Trophoblast cell (in vitro differentiated cells and primary cell): ENCODE results near the gene MME.

ENCODE experiments used
- DNase-seq, 2 donors: peaks; one replicate each; pipeline ENCODE4 v3.0.0-alpha.2; 2016
- H2AFZ ChIP-seq: 2 replicates; pipeline ENCODE4 v1.6.1; 2013; ENCODE audit warnings: low read length, moderate library complexity, mild to moderate bottlenecking; ENCODE audit not compliant: insufficient read depth, poor library complexity
- H2AK5ac ChIP-seq: 2 replicates; pipeline ENCODE4 v1.6.1; 2013; ENCODE audit warnings: mild to moderate bottlenecking, low read length
- H2BK120ac ChIP-seq: 2 replicates; pipeline ENCODE4 v1.6.1; 2013; ENCODE audit warnings: low read length, mild to moderate bottlenecking, moderate library complexity; ENCODE audit not compliant: insufficient read depth, poor library complexity
- H2BK12ac ChIP-seq: 2 replicates; pipeline ENCODE4 v1.6.1; 2013; ENCODE audit warnings: mild to moderate bottlenecking, low read length, moderate library complexity
- H2BK5ac ChIP-seq: 2 replicates; pipeline ENCODE4 v1.6.1; 2013; ENCODE audit warnings: low read length, low read depth, moderate library complexity, mild to moderate bottlenecking; ENCODE audit not compliant: poor library complexity
- H3K14ac ChIP-seq: 2 replicates; pipeline ENCODE4 v1.6.1; 2013; ENCODE audit warnings: mild to moderate bottlenecking, low read length
- H3K18ac ChIP-seq: 2 replicates; pipeline ENCODE4 v1.6.1; 2013; ENCODE audit warnings: mild to moderate bottlenecking, low read length
- H3K23ac ChIP-seq: 2 replicates; pipeline ENCODE4 v1.6.1; 2013; ENCODE audit warnings: low read length
- H3K27ac ChIP-seq: 2 replicates; pipeline ENCODE4 v1.5.1; 2013; ENCODE audit warnings: low read depth, mild to moderate bottlenecking, inconsistent platforms, low read length, moderate library complexity
- H3K27me3 ChIP-seq: 2 replicates; pipeline ENCODE4 v1.6.1; 2013; ENCODE audit warnings: inconsistent platforms, mild to moderate bottlenecking, low read length, moderate library complexity; ENCODE audit not compliant: insufficient read depth
- H3K36me3 ChIP-seq, 2 experiments: 1 replicate in 1 of 2; 2 replicates in 1 of 2; pipeline ENCODE4 v1.6.1; 2013; ENCODE audit warnings: low read length in 2 of 2, mild to moderate bottlenecking in 2 of 2, moderate library complexity in 1 of 2; ENCODE audit not compliant: insufficient read depth in 2 of 2, control insufficient read depth in 1 of 2
- H3K4ac ChIP-seq: 2 replicates; pipeline ENCODE4 v1.6.1; 2013; ENCODE audit warnings: low read depth, mild to moderate bottlenecking, low read length, moderate library complexity
- H3K4me1 ChIP-seq, 2 experiments: 1 replicate in 1 of 2; 2 replicates in 1 of 2; pipeline ENCODE4 v1.6.1; 2013; ENCODE audit warnings: low read length in 2 of 2, mild to moderate bottlenecking in 2 of 2, moderate library complexity in 1 of 2; ENCODE audit not compliant: insufficient read depth in 2 of 2, control insufficient read depth in 1 of 2
- H3K4me2 ChIP-seq: 2 replicates; pipeline ENCODE4 v1.6.1; 2013; ENCODE audit warnings: inconsistent platforms, mild to moderate bottlenecking, low read length, moderate library complexity
- H3K4me3 ChIP-seq: 2 replicates; pipeline ENCODE4 v1.5.1; 2013; ENCODE audit warnings: mild to moderate bottlenecking, low read depth, low read length, inconsistent platforms
- H3K79me1 ChIP-seq: one replicate; pipeline ENCODE4 v1.6.1; 2013; ENCODE audit warnings: low read length
- H3K79me2 ChIP-seq: 2 replicates; pipeline ENCODE4 v1.6.1; 2013; ENCODE audit warnings: low read length, mild to moderate bottlenecking; ENCODE audit not compliant: control insufficient read depth, insufficient read depth, poor library complexity
- H3K9ac ChIP-seq: 2 replicates; pipeline ENCODE4 v1.6.1; 2013; ENCODE audit warnings: mild to moderate bottlenecking, low read length
- H3K9me3 ChIP-seq: 2 replicates; pipeline ENCODE4 v1.6.1; 2013; ENCODE audit warnings: low read depth, mild to moderate bottlenecking, control low read depth, inconsistent platforms, low read length; ENCODE audit not compliant: insufficient read depth
- H4K12ac ChIP-seq: 2 replicates; pipeline ENCODE4 v1.6.1; 2013; ENCODE audit warnings: low read depth, mild to moderate bottlenecking, low read length, moderate library complexity
- H4K8ac ChIP-seq: 2 replicates; pipeline ENCODE4 v1.6.1; 2013; ENCODE audit warnings: low read depth, mild to moderate bottlenecking, low read length, moderate library complexity
- H4K91ac ChIP-seq: one replicate; pipeline ENCODE4 v1.6.1; 2013; ENCODE audit warnings: low read depth, mild to moderate bottlenecking, low read length, moderate library complexity
- WGBS: extraction: QIAGEN DNeasy Blood & Tissue Kit; methylation state at CpG from one replicate; pipeline ENCODE4 v1.1.7; 2013; ENCODE audit warnings: missing lambda C conversion rate; ENCODE audit not compliant: insufficient read length, insufficient coverage; ENCODE audit errors: extremely low coverage; 5-methylcytosine and 5-hydroxymethylcytosine counted together

Gene MME

GRCh38 chr3:155064920-155065319, 15.2 kb upstream of the MME start:
- Histone ChIP-seq H3K27me3 (no peaks in the 10 kb centered on the region), H2BK120ac (no peak overlapping the region), H3K4me2 (no peak overlapping the region), H4K8ac (no peak overlapping the region), H2AK5ac (no peak overlapping the region), H3K9ac (no peak overlapping the region), H3K18ac (no peak overlapping the region), H4K91ac (no peak overlapping the region), H3K36me3 (no peaks in the 10 kb centered on the region), H2BK5ac (no peak overlapping the region), H4K12ac (no peak overlapping the region), H3K4me3 (no peak overlapping the region), H3K4ac (no peak overlapping the region), H2BK12ac (no peak overlapping the region), H3K14ac (no peak overlapping the region), H3K27ac (no peak overlapping the region), H3K79me2 (no peaks in the 10 kb centered on the region), H2AFZ (no peak overlapping the region), H3K79me1 (no peaks in the 10 kb centered on the region), H3K9me3 (no peaks in the 10 kb centered on the region), H3K4me1 (peaks cover 0 to 2% of the 10 kb centered on the region in 2 experiments), H3K23ac (no peak overlapping the region)
- no peak for DNase-seq
- no CpG with 5 or more reads among the region's 1 CpG for WGBS

DNA sequence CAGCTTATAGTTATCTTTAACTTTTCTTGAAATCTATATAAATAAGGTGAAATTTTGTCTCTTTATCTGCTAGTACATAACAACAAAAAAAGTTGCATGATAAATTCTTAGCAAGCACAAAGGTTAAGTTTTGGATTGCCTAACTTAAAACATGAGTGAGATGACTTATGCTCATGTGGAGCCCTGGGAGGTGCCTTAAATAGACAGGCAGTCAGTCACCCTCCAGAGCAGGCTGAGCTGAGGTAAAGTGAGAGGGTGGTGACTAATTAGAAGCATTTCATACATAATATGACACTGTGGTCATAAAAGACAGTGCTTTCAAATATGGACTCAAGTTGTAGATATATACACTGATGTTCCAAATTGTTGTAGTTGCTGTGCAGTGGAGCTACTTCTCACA, 14.6 kb upstream of the MME start:
- Histone ChIP-seq H4K8ac (no peak overlapping the region), H3K18ac (no peak overlapping the region), H2BK12ac (no peak overlapping the region), H2BK120ac (no peak overlapping the region), H3K4ac (no peak overlapping the region), H3K36me3 (no peaks in the 10 kb centered on the region), H3K9me3 (no peaks in the 10 kb centered on the region), H3K14ac (no peak overlapping the region), H3K27me3 (no peaks in the 10 kb centered on the region), H3K79me1 (no peaks in the 10 kb centered on the region), H3K9ac (no peak overlapping the region), H3K27ac (no peak overlapping the region), H3K4me2 (no peak overlapping the region), H2AFZ (no peak overlapping the region), H3K4me3 (no peak overlapping the region), H2AK5ac (no peak overlapping the region), H4K91ac (no peak overlapping the region), H3K23ac (no peak overlapping the region), H4K12ac (no peak overlapping the region), H3K79me2 (no peaks in the 10 kb centered on the region), H3K4me1 (peaks cover 0 to 2% of the 10 kb centered on the region in 2 experiments), H2BK5ac (no peak overlapping the region)
- peak; percentile 86 to 93 for DNase-seq

GRCh38 chr3:155069729-155070128, 10.4 kb upstream of the MME start:
- H3K36me3 ChIP-seq = no peaks in the 10 kb centered on the region
- no peaks in the 10 kb centered on the region for H3K79me1 ChIP-seq
- no peaks in the 10 kb centered on the region for H3K79me2 ChIP-seq
- peak overlapping the region; percentile 17 for H2BK120ac ChIP-seq
- no peak for DNase-seq
- no peak overlapping the region for H3K23ac ChIP-seq
- no peak overlapping the region for H3K14ac ChIP-seq
- H2AK5ac ChIP-seq = no peak overlapping the region
- no peak overlapping the region for H3K4me3 ChIP-seq
- no peaks in the 10 kb centered on the region for H3K27me3 ChIP-seq
- no peak overlapping the region for H4K91ac ChIP-seq
- H3K4ac ChIP-seq = no peak overlapping the region
- H4K8ac ChIP-seq = no peak overlapping the region
- no peak overlapping the region for H3K27ac ChIP-seq
- no peak overlapping the region for H2BK5ac ChIP-seq
- no peak overlapping the region for H3K4me2 ChIP-seq
- H2AFZ ChIP-seq = no peak overlapping the region
- no peak overlapping the region for H2BK12ac ChIP-seq
- H3K9ac ChIP-seq = no peak overlapping the region
- H3K4me1 ChIP-seq = peaks cover 4 to 7% of the 10 kb centered on the region in 2 experiments
- no CpG with 5 or more reads among the region's 3 CpGs for WGBS
- H3K18ac ChIP-seq = no peak overlapping the region
- H3K9me3 ChIP-seq = no peaks in the 10 kb centered on the region
- H4K12ac ChIP-seq = no peak overlapping the region

DNA sequence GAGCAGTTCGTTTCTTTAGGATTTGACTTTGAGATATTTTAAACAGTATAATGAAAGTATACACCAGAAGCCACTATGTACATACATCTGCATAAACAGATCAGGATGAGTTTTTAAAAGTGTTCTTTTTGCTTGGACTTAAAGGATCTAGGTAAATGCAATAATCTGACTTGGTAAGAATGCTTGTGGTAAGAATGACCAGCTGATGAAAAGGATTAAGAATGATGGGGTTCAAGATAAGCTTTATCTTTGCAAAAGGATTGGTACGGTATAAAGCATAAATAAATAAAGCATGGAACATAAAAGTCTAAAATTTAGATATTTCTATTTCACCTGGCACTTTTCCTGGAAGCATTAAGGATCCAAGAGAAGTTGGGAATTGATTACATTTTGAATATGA, 9.8 kb upstream of the MME start:
- H2AK5ac ChIP-seq = no peak overlapping the region
- H3K23ac ChIP-seq = no peak overlapping the region
- no peak overlapping the region for H3K18ac ChIP-seq
- H3K79me2 ChIP-seq = no peaks in the 10 kb centered on the region
- no peak overlapping the region for H3K27ac ChIP-seq
- no peaks in the 10 kb centered on the region for H3K79me1 ChIP-seq
- no peaks in the 10 kb centered on the region for H3K36me3 ChIP-seq
- H4K8ac ChIP-seq = no peak overlapping the region
- no peak overlapping the region for H3K4ac ChIP-seq
- peaks cover 4 to 5% of the 10 kb centered on the region in 2 experiments for H3K4me1 ChIP-seq
- no peak overlapping the region for H2BK120ac ChIP-seq
- no peak overlapping the region for H3K4me2 ChIP-seq
- DNase-seq = no peak
- no peak overlapping the region for H3K9ac ChIP-seq
- H4K12ac ChIP-seq = no peak overlapping the region
- H4K91ac ChIP-seq = no peak overlapping the region
- no peak overlapping the region for H2BK5ac ChIP-seq
- whole genome bisulfite sequencing = no CpG with 5 or more reads among the region's 2 CpGs
- H3K14ac ChIP-seq = no peak overlapping the region
- H2BK12ac ChIP-seq = no peak overlapping the region
- H3K4me3 ChIP-seq = no peak overlapping the region
- H2AFZ ChIP-seq = no peak overlapping the region
- no peaks in the 10 kb centered on the region for H3K9me3 ChIP-seq
- H3K27me3 ChIP-seq = no peaks in the 10 kb centered on the region
